Right lobe of liver (tissue), 6 donors: Measurements from ENCODE around the gene SERPINE1. TPM values are rescaled to one million over a fixed set of nuclear protein-coding genes. Genes with fewer than 3 reads are reported as not detected.

ENCODE experiments used
- ATAC-seq, 4 donors: fragments of 200-7000 bp; cut with Tn5 transposase; one replicate each; pipeline ENCODE4 v1.9.1; 2020; ENCODE audit warnings: mild to moderate bottlenecking in 4 of 4, moderate library complexity in 4 of 4
- DNase-seq, 3 donors: peaks; one replicate each; pipeline ENCODE4 v3.0.0-alpha.2; 2020
- H3K27ac ChIP-seq, 3 donors: fragments of 200-600 bp; one replicate each; pipeline ENCODE4 v1.8.0; 2022
- H3K27me3 ChIP-seq, 2 donors: fragments of 200-600 bp; one replicate each; pipeline ENCODE4 v1.8.0; 2022
- H3K36me3 ChIP-seq, 4 donors: fragments of 200-600 bp; sonication (generic) in 1 of 4; one replicate each; pipeline versions ENCODE4 v1.5.1 to v1.8.0; 2017 to 2022; ENCODE audit warnings: control low read depth in 1 of 4
- H3K4me1 ChIP-seq, 4 donors: fragments of 200-600 bp; sonication (generic) in 1 of 4; one replicate each; pipeline versions ENCODE4 v1.5.1 to v1.8.0; 2017 to 2022; ENCODE audit warnings: control low read depth in 1 of 4
- H3K4me3 ChIP-seq, 3 donors: fragments of 200-600 bp; one replicate each; pipeline ENCODE4 v1.8.0; 2022
- H3K9me3 ChIP-seq, 4 donors: fragments of 200-600 bp; sonication (generic) in 1 of 4; one replicate each; pipeline versions ENCODE4 v1.5.1 to v1.8.0; 2017 to 2022; ENCODE audit warnings: control low read depth in 1 of 4
- CTCF ChIP-seq, 4 donors: fragments of 200-600 bp in 3 of 4; fragments of 450-650 bp in 1 of 4; IDR thresholded peaks; one replicate each; pipeline versions ENCODE4 v1.5.1 to v1.8.0; 2016 to 2022; ENCODE audit warnings: antibody characterized with exemption in 4 of 4, mild to moderate bottlenecking in 2 of 4
- POLR2A ChIP-seq: fragments of 450-650 bp; IDR thresholded peaks from one replicate; pipeline ENCODE4 v1.6.1; 2017; ENCODE audit warnings: antibody characterized with exemption, mild to moderate bottlenecking
- WGBS: methylation state at CpG from one replicate; pipeline ENCODE4 v1.1.6; 2018; ENCODE audit warnings: low coverage, low lambda C conversion rate; ENCODE audit not compliant: insufficient coverage; ENCODE audit errors: missing lambda C conversion rate; 5-methylcytosine and 5-hydroxymethylcytosine counted together
- intact Hi-C, 2 donors: fragments of 100-400 bp; cut with DNase I; formaldehyde crosslinking; loops; one replicate each; pipeline versions ENCODE4 v1.11.2 to v1.14.1; 2022
- total RNA-seq, 6 experiments: library from RNA; depleted of rRNA in 2 of 6; stranded (reverse); fragments of >200 nt in 2 of 6; fragmentation: NEBNext Ultra II Directional in 3 of 6; extraction: Animal tissue kit (Norgen Biotek cat#: 25700) in 3 of 6; gene quantifications; one replicate each; pipeline versions ENCODE4 v1.1.0 to v1.2.4, GENCODE V29; 2016 to 2023
- donor health status: DM: no; HTN: yes; CAD: no.
- donor health status: DM: no; HTN: no; CAD: no.
- donor health status: DM: no; HTN: no; CAD: no.
- donor health status: DM: no; HTN: yes; CAD: no.
- donor health status: DM: no; HTN: yes; CAD: no.

Gene SERPINE1
- total RNA-seq, 6 experiments from 2014 or later = 5.4 to 497 (median 98.6) TPM

- peak overlapping the region; percentile 84 to 95 (median 84) for H3K27ac ChIP-seq
- peaks cover 0 to 57% (median 26%) of the 10 kb centered on the region in 4 donors for H3K4me1 ChIP-seq
- H3K4me3 ChIP-seq = peak overlapping the region in 1 of 3 donors; percentile 5
- no peaks in the 10 kb centered on the region for H3K27me3 ChIP-seq
- DNase-seq (no peak), ATAC-seq (no peak)
- 66% methylated on average over 6 of the region's 11 CpGs for WGBS
- H3K36me3 ChIP-seq = no peaks in the 10 kb centered on the region
- intact Hi-C loops = no loop called here
- TF ChIP-seq POLR2A = no peak
- no peak for TF ChIP-seq CTCF (IDR thresholded peaks at IDR 0.05)
- H3K9me3 ChIP-seq = no peaks in the 10 kb centered on the region
These were observed 3.8 kb upstream of the SERPINE1 start for GRCh38 chr7:101122933-101123702.

GRCh38 chr7:101123703-101124068 lies 3.2 kb upstream of the SERPINE1 start:
- Histone ChIP-seq H3K27ac (peak overlapping the region; percentile 84 to 95 (median 84)), H3K27me3 (no peaks in the 10 kb centered on the region), H3K4me3 (no peak overlapping the region), H3K36me3 (no peaks in the 10 kb centered on the region), H3K4me1 (peaks cover 0 to 61% (median 27%) of the 10 kb centered on the region in 4 donors), H3K9me3 (no peaks in the 10 kb centered on the region)
- 44% methylated on average over 2 of the region's 3 CpGs for WGBS
- no peak for TF ChIP-seq POLR2A
- TF ChIP-seq CTCF (IDR thresholded peaks at IDR 0.05) = no peak
- intact Hi-C loops = no loop called here
- no peak for DNase-seq
- ATAC-seq = no peak

- peak overlapping the region; percentile 84 to 95 (median 84) for H3K27ac ChIP-seq
- 9% methylated on average over 7 of the region's 7 CpGs for WGBS
- H3K4me3 ChIP-seq = no peak overlapping the region
- peaks cover 0 to 61% (median 27%) of the 10 kb centered on the region in 4 donors for H3K4me1 ChIP-seq
- H3K27me3 ChIP-seq = no peaks in the 10 kb centered on the region
- no peaks in the 10 kb centered on the region for H3K36me3 ChIP-seq
- TF ChIP-seq CTCF (IDR thresholded peaks at IDR 0.05) (no peak), POLR2A (peak; percentile 78)
- DNase-seq (peak in 1 of 3 donors; percentile 58), ATAC-seq (peak; percentile 17 to 42 (median 34))
- H3K9me3 ChIP-seq = no peaks in the 10 kb centered on the region
- intact Hi-C loops = no loop called here
These were observed 2.4 kb upstream of the SERPINE1 start for GRCh38 chr7:101124376-101125056.

GRCh38 chr7:101125989-101126650 lies 784 bp upstream of the SERPINE1 start:
- peak; percentile 92 to 96 (median 95) for DNase-seq
- peak overlapping the region; percentile 84 to 95 (median 84) for H3K27ac ChIP-seq
- peaks cover 0 to 8% (median 3%) of the 10 kb centered on the region in 4 donors for H3K36me3 ChIP-seq
- TF ChIP-seq CTCF (IDR thresholded peaks at IDR 0.05) (peak in 1 of 4 donors; percentile 2), POLR2A (peak; percentile 32)
- peaks cover 0 to 61% (median 28%) of the 10 kb centered on the region in 4 donors for H3K4me1 ChIP-seq
- no peaks in the 10 kb centered on the region for H3K27me3 ChIP-seq
- no peaks in the 10 kb centered on the region for H3K9me3 ChIP-seq
- ATAC-seq = peak; percentile 32 to 74 (median 62)
- WGBS = 13% methylated on average over 15 of the region's 15 CpGs
- intact Hi-C loops = no loop called here
- H3K4me3 ChIP-seq = peak overlapping the region in 1 of 3 donors; percentile 9
